Measurements from ENCODE around the gene TENM4. TPM values are rescaled to one million over a fixed set of nuclear protein-coding genes. Genes with fewer than 3 reads are reported as not detected.

Gene TENM4
- total and polyA plus RNA-seq, 2 of the 8 experiments (the other 6 are each of a cell fraction or from before 2014, with no cell fraction given): 3.5 to 7.2 TPM

DNA sequence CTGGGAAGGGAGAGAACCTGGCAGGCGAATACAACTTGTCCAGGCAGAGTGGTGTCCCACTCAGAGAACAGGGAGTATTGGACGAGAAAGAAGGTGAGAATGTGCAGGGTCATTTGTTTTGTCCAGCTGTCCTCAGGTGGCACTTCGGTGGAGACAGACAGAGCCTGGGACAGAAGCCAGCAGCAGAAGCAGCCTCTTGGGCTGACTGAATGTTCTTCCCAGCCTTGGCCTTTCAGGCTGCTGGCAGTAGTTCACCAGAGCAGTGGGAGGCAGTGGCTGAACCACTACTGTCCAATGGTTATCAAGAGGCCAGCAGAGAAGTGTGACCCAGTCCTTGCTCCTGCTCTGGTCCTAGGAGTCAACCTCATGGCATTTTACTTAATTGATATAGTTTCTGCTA lies 535.1 kb downstream of the TENM4 start:
- Histone ChIP-seq H3K79me1 (ENCODE audit: low read depth, low read length) (no peaks in the 10 kb centered on the region), H3K4me2 (ENCODE audit: insufficient read depth in 1 of 2, low read depth in 2 of 2, low read length in 2 of 2) (no peak overlapping the region), H2AFZ (ENCODE audit: low read length) (no peak overlapping the region), H3K23ac (ENCODE audit: insufficient read length) (no peak overlapping the region), H4K8ac (ENCODE audit: extremely low read depth, insufficient read depth, low read length) (no peak overlapping the region), H3K9me3 (ENCODE audit: insufficient read depth in 2 of 2, low read depth in 1 of 2, low read length in 1 of 2) (no peaks in the 10 kb centered on the region), H2BK12ac (ENCODE audit: low read depth, low read length) (no peak overlapping the region), H3K79me2 (ENCODE audit: control insufficient read depth in 1 of 2, insufficient read depth in 2 of 2, low read length in 2 of 2) (no peaks in the 10 kb centered on the region), H4K5ac (ENCODE audit: insufficient read length, low read depth, low read length) (no peak overlapping the region), H2BK5ac (ENCODE audit: low read depth, low read length) (no peak overlapping the region), H3K23me2 (ENCODE audit: low read depth, low read length) (no peaks in the 10 kb centered on the region), H2BK20ac (ENCODE audit: low read length) (no peak overlapping the region), H3K36me3 (ENCODE audit: control insufficient read depth in 2 of 4, insufficient read depth in 4 of 4, low read length in 3 of 4) (no peaks in the 10 kb centered on the region), H4K20me1 (replicated peaks in 1 of 2; ENCODE audit: control insufficient read depth in 1 of 2, insufficient read depth in 2 of 2, low read length in 2 of 2) (no peaks in the 10 kb centered on the region), H3K9ac (replicated peaks in 1 of 4; ENCODE audit: extremely low read depth in 1 of 4, low read depth in 3 of 4, low read length in 3 of 4) (no peak overlapping the region), H3K4me1 (replicated peaks in 1 of 4; ENCODE audit: control insufficient read depth in 3 of 4, insufficient read depth in 4 of 4, low read length in 3 of 4) (no peaks in the 10 kb centered on the region), H2AK5ac (ENCODE audit: low read depth, low read length) (no peak overlapping the region), H3K27me3 (replicated peaks in 1 of 4; ENCODE audit: control insufficient read depth in 3 of 4, extremely low read depth in 1 of 4, insufficient read depth in 3 of 4, low read length in 3 of 4) (no peaks in the 10 kb centered on the region), H2BK120ac (replicated peaks; ENCODE audit: low read depth, low read length) (no peak overlapping the region), H3K56ac (replicated peaks; ENCODE audit: insufficient read length, low read depth, low read length) (no peak overlapping the region), H3K18ac (ENCODE audit: extremely low read depth, low read length) (no peak overlapping the region), H3K4me3 (ENCODE audit: extremely low read depth in 1 of 4, insufficient read depth in 2 of 4, low read depth in 3 of 4, low read length in 4 of 4) (no peak overlapping the region), H4K91ac (replicated peaks; ENCODE audit: insufficient read length, low read length) (no peak overlapping the region), H2BK15ac (ENCODE audit: low read length) (no peak overlapping the region), H3K27ac (ENCODE audit: low read depth, low read length) (no peak overlapping the region), H3K4ac (replicated peaks; ENCODE audit: insufficient read length, low read depth, low read length) (no peak overlapping the region), H3K14ac (ENCODE audit: insufficient read length) (no peak overlapping the region)
- WGBS, 2 experiments (ENCODE audit: extremely low coverage in 1 of 2, insufficient coverage in 1 of 2, insufficient read length in 1 of 2, insufficient replicate concordance in 2 of 2, low coverage in 1 of 2, low lambda C conversion rate in 2 of 2, missing lambda C conversion rate in 1 of 2): 74% methylated on average over 3 of the region's 3 CpGs; no CpG with 5 or more reads in 1 of the 2 experiments
- CTCF ChIA-PET (ENCODE audit: partially characterized antibody): no interaction called here
- POLR2A ChIA-PET (ENCODE audit: partially characterized antibody): no interaction called here
- FAIRE-seq: no peak
- DNase-seq (ENCODE audit: low read depth in 1 of 2, low spot score in 2 of 2): no peak
- TF ChIP-seq, protein P1, sequence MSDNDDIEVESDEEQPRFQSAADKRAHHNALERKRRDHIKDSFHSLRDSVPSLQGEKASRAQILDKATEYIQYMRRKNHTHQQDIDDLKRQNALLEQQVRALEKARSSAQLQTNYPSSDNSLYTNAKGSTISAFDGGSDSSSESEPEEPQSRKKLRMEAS (IDR thresholded peaks at IDR 0.05): no peak
- no peak for TF ChIP-seq JUND (IDR thresholded peaks at IDR 0.05; ENCODE audit: low read length)
- no peak for TF ChIP-seq CREB1 (IDR thresholded peaks at IDR 0.05)
- no peak for TF ChIP-seq TEAD4 (IDR thresholded peaks at IDR 0.05; ENCODE audit: low read depth, low read length)
- TF ChIP-seq SIN3A (conservative IDR thresholded peaks at IDR 0.05 in 1 of 2, IDR thresholded peaks at IDR 0.05 in 1 of 2; ENCODE audit: low read depth in 1 of 2, low read length in 2 of 2): no peak
- TF ChIP-seq ZNF274 (IDR thresholded peaks at IDR 0.05; ENCODE audit: borderline replicate concordance, extremely low read depth, low read length): no peak
- TF ChIP-seq POLR2AphosphoS5 (IDR thresholded peaks at IDR 0.05; ENCODE audit: low read depth, low read length): no peak
- no peak for TF ChIP-seq CBX8 (IDR thresholded peaks at IDR 0.05; ENCODE audit: borderline replicate concordance, low read depth, low read length)
- TF ChIP-seq TAF7 (optimal IDR thresholded peaks at IDR 0.05; ENCODE audit: borderline replicate concordance, low read depth, low read length): no peak
